ENCODE measurements around the gene CYREN. TPM values are rescaled to one million over a fixed set of nuclear protein-coding genes. Genes with fewer than 3 reads are reported as not detected.
A peak's percentile ranks its signal among the peaks of the same experiment; 100 is the strongest.
"Not testable (repeated sequence)": the region's sequence is repeated elsewhere in the genome, so short reads cannot be mapped to it uniquely, and the experiment has no call there.

Gene CYREN
- total RNA-seq: 35.4 TPM

GRCh38 chr7:135170274-135170997, at the start of gene CYREN:
CYREN (minus strand) TSS chr7:135170707; CDS start chr7:135168922, 1,785 bp downstream.
- peak; percentile 96 for DNase-seq

GRCh38 chr7:135217645-135218509, 47.4 kb upstream of the CYREN start:
- no peak for DNase-seq

- no peak for DNase-seq
Observed at GRCh38 chr7:135215698-135216097, 45.2 kb upstream of the CYREN start.

GRCh38 chr7:135215180-135215579, 44.7 kb upstream of the CYREN start:
- no peak for DNase-seq

- no peak for DNase-seq
Observed at GRCh38 chr7:135213831-135214230, 43.3 kb upstream of the CYREN start.

GRCh38 chr7:135211946-135212685, 41.6 kb upstream of the CYREN start:
- DNase-seq: not testable (repeated sequence)

GRCh38 chr7:135211179-135211945, 40.9 kb upstream of the CYREN start, which contains the start of gene WDR91:
WDR91 (minus strand) TSS chr7:135211526; CDS start chr7:135211502, 24 bp downstream.
- peak; percentile 97 for DNase-seq

- peak; percentile 65 for DNase-seq
Observed at GRCh38 chr7:135210888-135211178, 40.3 kb upstream of the CYREN start.

- no peak for DNase-seq
Observed at GRCh38 chr7:135209225-135209834, 38.8 kb upstream of the CYREN start.

GRCh38 chr7:135208102-135208793, 37.7 kb upstream of the CYREN start:
- no peak for DNase-seq

- no peak for DNase-seq
Observed at GRCh38 chr7:135207406-135208101, 37.0 kb upstream of the CYREN start.

- DNase-seq: no peak
Observed at GRCh38 chr7:135206941-135207391, 36.5 kb upstream of the CYREN start.

GRCh38 chr7:135205850-135206249, 35.3 kb upstream of the CYREN start:
- DNase-seq: no peak

GRCh38 chr7:135204876-135205275, 34.4 kb upstream of the CYREN start:
- no peak for DNase-seq

- DNase-seq: no peak
Observed at GRCh38 chr7:135204341-135204749, 33.8 kb upstream of the CYREN start.

- no peak for DNase-seq
Observed at GRCh38 chr7:135201350-135201749, 30.8 kb upstream of the CYREN start.

GRCh38 chr7:135200821-135201331, 30.4 kb upstream of the CYREN start:
- DNase-seq: no peak

- DNase-seq: no peak
Observed at GRCh38 chr7:135199439-135199838, 28.9 kb upstream of the CYREN start.

GRCh38 chr7:135197906-135198655, 27.6 kb upstream of the CYREN start:
- no peak for DNase-seq
